Endothelial cell of umbilical vein (primary cell): ENCODE measurements around the gene SYT6. TPM values are rescaled to one million over a fixed set of nuclear protein-coding genes. Genes with fewer than 3 reads are reported as not detected.

Experiments
- BruUV-seq: library from RNA; stranded (reverse); fragments of 400-500 nt; replicated peaks from 2 replicates; lab custom pipeline; 2021; lab: Mats Ljungman, UMichigan
- CTCF ChIA-PET: fragments of 300-600, 350-600 bp; sonication (Branson Sonifier 250); formaldehyde crosslinking; loops from one replicate; lab custom pipeline; 2021; ENCODE audit warnings: antibody characterized with exemption, inconsistent platforms; lab: Charles Lee
- POLR2A ChIA-PET: fragments of 300-600, 350-600 bp; sonication (Branson Sonifier 250); formaldehyde crosslinking; loops from one replicate; lab custom pipeline; 2021; ENCODE audit warnings: antibody characterized with exemption, inconsistent platforms; lab: Charles Lee
- DNase-seq: peaks from one replicate; pipeline ENCODE4 v3.0.0-alpha.2; 2011; ENCODE audit warnings: low read depth, low spot score
- FAIRE-seq: peaks from 2 replicates; lab custom pipeline; 2011; peaks lifted over from hg19 to GRCh38; lab: Jason Lieb, UNC
- H2AFZ ChIP-seq: 2 replicates; pipeline ENCODE4 v1.6.0; 2012; ENCODE audit warnings: low read depth, low read length, control low read depth, inconsistent platforms
- H3K27ac ChIP-seq: 2 replicates; pipeline ENCODE4 v1.5.1; 2011; ENCODE audit warnings: low read depth, mild to moderate bottlenecking, control low read depth, low read length, moderate library complexity; ENCODE audit not compliant: insufficient read depth
- H3K27me3 ChIP-seq, 2 experiments: 2 replicates each; pipeline versions ENCODE4 v1.6.0 to v1.6.1; 2011; ENCODE audit warnings: low read length in 2 of 2, mixed read lengths in 1 of 2; ENCODE audit not compliant: control insufficient read depth in 2 of 2, insufficient read depth in 2 of 2
- H3K36me3 ChIP-seq, 2 experiments: 2 replicates in 1 of 2; 3 replicates in 1 of 2; pipeline ENCODE4 v1.5.1; 2011; ENCODE audit warnings: low read length in 2 of 2, mild to moderate bottlenecking in 1 of 2, moderate library complexity in 1 of 2; ENCODE audit not compliant: control insufficient read depth in 2 of 2, insufficient read depth in 2 of 2; ENCODE audit errors: extremely low read depth in 1 of 2
- H3K4me1 ChIP-seq: 3 replicates; pipeline ENCODE4 v1.5.1; 2011; ENCODE audit warnings: mild to moderate bottlenecking, low read length; ENCODE audit not compliant: control insufficient read depth, insufficient read depth; ENCODE audit errors: extremely low read depth
- H3K4me2 ChIP-seq: 2 replicates; pipeline ENCODE4 v1.6.1; 2011; ENCODE audit warnings: low read length, control low read depth, mixed read lengths; ENCODE audit not compliant: insufficient read depth
- H3K4me3 ChIP-seq, 3 experiments: fragments of 200-600 bp in 1 of 3; sonication (generic), shearing (Covaris generic) in 1 of 3; replicated peaks in 1 of 3; 2 replicates each; pipeline ENCODE4 v1.5.1; 2011 to 2016; ENCODE audit warnings: control low read depth in 3 of 3, low read length in 3 of 3, mild to moderate bottlenecking in 2 of 3, inconsistent platforms in 1 of 3, low read depth in 1 of 3, moderate library complexity in 1 of 3; ENCODE audit not compliant: insufficient read depth in 1 of 3
- H3K79me2 ChIP-seq: 2 replicates; pipeline ENCODE4 v1.6.0; 2012; ENCODE audit warnings: low read length, inconsistent platforms; ENCODE audit not compliant: control insufficient read depth, insufficient read depth
- H3K9ac ChIP-seq: replicated peaks from 2 replicates; pipeline ENCODE3; 2011; ENCODE audit warnings: low read length, control low read depth; ENCODE audit not compliant: insufficient read depth; ENCODE audit errors: extremely low read depth
- H3K9me1 ChIP-seq: replicated peaks from 3 replicates; pipeline ENCODE4 v1.6.0; 2011; ENCODE audit warnings: mild to moderate bottlenecking, low read length; ENCODE audit not compliant: control insufficient read depth, insufficient read depth; ENCODE audit errors: extremely low read depth
- H3K9me3 ChIP-seq: replicated peaks from 2 replicates; pipeline ENCODE4 v1.5.1; 2012; ENCODE audit warnings: low read length, inconsistent platforms; ENCODE audit not compliant: control insufficient read depth, insufficient read depth
- H4K20me1 ChIP-seq: replicated peaks from 2 replicates; pipeline ENCODE3; 2011; ENCODE audit warnings: mild to moderate bottlenecking, low read length; ENCODE audit not compliant: control insufficient read depth, insufficient read depth; ENCODE audit errors: extremely low read depth
- EZH2 ChIP-seq: IDR thresholded peaks from 2 replicates; pipeline ENCODE4 v1.6.1; 2012; ENCODE audit warnings: borderline replicate concordance, low read depth, mild to moderate bottlenecking, moderate library complexity, low read length, inconsistent platforms; ENCODE audit not compliant: severe bottlenecking
- FOS ChIP-seq: IDR thresholded peaks from 2 replicates; pipeline ENCODE4 v1.6.1; 2011; ENCODE audit warnings: mild to moderate bottlenecking, low read length, moderate library complexity, borderline replicate concordance; ENCODE audit not compliant: insufficient read depth
- GATA2 ChIP-seq: IDR thresholded peaks from 2 replicates; pipeline ENCODE4 v1.7.0; 2011; ENCODE audit warnings: low read depth, mild to moderate bottlenecking, moderate library complexity, mixed read lengths, low read length; ENCODE audit not compliant: insufficient read length, insufficient read depth
- JUN ChIP-seq: IDR thresholded peaks from 2 replicates; pipeline ENCODE4 v1.6.1; 2011; ENCODE audit warnings: borderline replicate concordance, low read depth; ENCODE audit not compliant: insufficient read length, insufficient read depth
- MYC ChIP-seq: IDR thresholded peaks from one replicate; pipeline ENCODE4 v1.6.1; 2011; ENCODE audit warnings: mild to moderate bottlenecking, low read depth, low read length
- POLR2A ChIP-seq: IDR thresholded peaks from 2 replicates; pipeline ENCODE4 v1.6.1; 2012; ENCODE audit warnings: low read depth, mild to moderate bottlenecking, control low read depth, low read length
- POLR2AphosphoS5 ChIP-seq: IDR thresholded peaks from 2 replicates; pipeline ENCODE4 v1.6.1; 2012; ENCODE audit warnings: low read depth, mild to moderate bottlenecking, control low read depth, low read length, moderate library complexity; ENCODE audit not compliant: insufficient read depth
- dilution Hi-C: fragments of 300-500 bp; cut with MboI; formaldehyde crosslinking; loops from one replicate; pipeline ENCODE4 v1.15.0; 2019; ENCODE audit warnings: low sequenced_read_pairs; ENCODE audit not compliant: extremely low pct_ligation_motif_present
- intact Hi-C: fragments of 100-400 bp; cut with micrococcal nuclease; formaldehyde crosslinking; loops from one replicate; pipeline ENCODE4 v1.10.0; 2022
- polyA plus RNA-seq, 4 experiments: library from polyadenylated mRNA; depleted of rRNA in 3 of 4; stranded (reverse) in 3 of 4; unstranded in 1 of 4; fragments of >200 nt; gene quantifications; 2 replicates each; pipeline versions ENCODE4 v1.2.1 to v1.2.3, GENCODE V29; 2011 to 2012; ENCODE audit warnings: missing spikeins in 1 of 4
- total RNA-seq: library from RNA; stranded (reverse); gene quantifications from 2 replicates; pipeline ENCODE4 v1.2.3, GENCODE V29; 2021
- TF ChIP-seq, protein P1 (sequence below), 2 donors: IDR thresholded peaks; 1 replicate in 1 of 2; 2 replicates in 1 of 2; pipeline ENCODE4 v1.5.1; 2011; ENCODE audit warnings: low read length in 2 of 2, mild to moderate bottlenecking in 2 of 2, moderate library complexity in 2 of 2, control low read depth in 1 of 2, inconsistent platforms in 1 of 2, low read depth in 1 of 2; ENCODE audit not compliant: insufficient read depth in 1 of 2; ENCODE audit errors: extremely low read depth in 1 of 2
- TF ChIP-seq, protein P2 (sequence below): IDR thresholded peaks from 2 replicates; pipeline ENCODE4 v1.6.1; 2011; ENCODE audit not compliant: insufficient read depth, insufficient read length

SYT6 gene
- total and polyA plus RNA-seq, 2 donors (not counting 3 experiments of a cell fraction or from before 2014, with no cell fraction given), result 0.04 TPM; not detected in 1

DNA sequence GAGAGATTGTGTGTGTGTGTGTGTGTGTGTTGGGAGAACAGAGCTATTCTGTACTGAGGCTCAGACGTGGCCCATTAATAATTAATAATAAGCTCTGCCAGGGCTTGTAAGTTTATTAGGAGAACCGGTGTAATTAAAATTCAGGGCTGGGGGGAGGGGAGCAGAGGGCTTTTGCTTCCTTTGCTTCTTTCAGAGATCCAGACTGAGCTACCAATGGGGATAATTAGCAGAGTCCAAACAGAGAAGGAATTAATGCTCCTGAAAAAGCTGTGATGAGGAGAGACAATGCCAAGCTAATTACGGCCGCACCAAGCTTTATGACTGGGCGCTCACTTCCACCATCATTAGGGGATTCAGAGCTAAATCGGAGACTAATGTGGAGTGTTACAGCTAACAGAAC is 4.5 kb downstream of the SYT6 start:
- Histone ChIP-seq H2AFZ (no peak overlapping the region), H3K27ac (no peak overlapping the region), H3K36me3 (no peaks in the 10 kb centered on the region), H4K20me1 (no peaks in the 10 kb centered on the region), H3K9me1 (no peaks in the 10 kb centered on the region), H3K4me2 (no peak overlapping the region), H3K9me3 (no peaks in the 10 kb centered on the region), H3K4me1 (no peaks in the 10 kb centered on the region), H3K4me3 (no peak overlapping the region), H3K79me2 (no peaks in the 10 kb centered on the region), H3K9ac (no peak overlapping the region), H3K27me3 (peaks cover 37 to 57% of the 10 kb centered on the region in 2 experiments)
- dilution Hi-C loops (no loop called here), intact Hi-C loops (loop anchor here (5.0 kb wide), 1 partner anchor 1368 kb away; no protein-coding TSS in a partner anchor)
- FAIRE-seq, result no peak
- BruUV-seq, result no TSS peak
- DNase-seq, result no peak
- TF ChIP-seq EZH2, result no peak
- CTCF ChIA-PET, result interaction anchor here (0.6 kb wide), 1 partner anchor 1428 kb away, joined by 4 read pairs; no protein-coding TSS in a partner anchor
- POLR2A ChIA-PET, result no interaction called here

DNA sequence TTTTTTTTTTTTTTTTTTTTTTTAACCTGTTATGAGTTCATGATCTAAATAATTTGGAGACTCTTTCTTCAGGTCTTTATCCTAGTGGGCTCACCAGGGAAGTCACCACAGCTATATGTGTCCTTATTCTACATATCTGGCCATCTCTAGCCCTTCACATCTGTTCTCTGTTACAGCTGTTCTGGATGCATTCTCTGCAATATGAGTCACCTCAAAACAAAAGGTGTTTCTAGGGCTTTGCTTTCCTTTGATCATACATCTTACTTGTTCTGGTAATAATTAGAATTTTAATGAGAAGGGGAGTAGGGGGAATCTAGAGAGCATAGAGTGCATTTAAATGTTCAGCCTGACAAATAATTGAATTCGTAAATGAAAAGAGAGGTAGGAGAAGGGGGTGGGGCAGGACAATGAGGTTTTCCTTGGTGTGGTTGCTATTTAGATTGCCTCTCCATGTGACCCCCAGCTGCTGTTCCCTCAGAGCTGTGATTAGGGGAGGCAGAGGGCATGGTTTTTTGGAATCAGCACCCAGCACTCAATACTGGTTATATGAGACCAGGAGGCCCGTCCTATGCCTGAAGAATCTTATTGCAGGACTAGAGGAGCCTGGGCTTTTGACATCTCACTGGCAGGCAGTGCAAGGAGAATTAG is 8.0 kb downstream of the SYT6 start:
- Histone ChIP-seq H3K9me1 (no peaks in the 10 kb centered on the region), H3K9ac (no peak overlapping the region), H2AFZ (no peak overlapping the region), H3K4me3 (no peak overlapping the region), H3K27me3 (peaks cover 13 to 25% of the 10 kb centered on the region in 2 experiments), H3K79me2 (no peaks in the 10 kb centered on the region), H3K4me1 (no peaks in the 10 kb centered on the region), H3K9me3 (no peaks in the 10 kb centered on the region), H4K20me1 (no peaks in the 10 kb centered on the region), H3K27ac (no peak overlapping the region), H3K36me3 (no peaks in the 10 kb centered on the region), H3K4me2 (no peak overlapping the region)
- dilution Hi-C loops, result no loop called here
- no peak for TF ChIP-seq POLR2A
- no peak for TF ChIP-seq GATA2
- TF ChIP-seq MYC, result no peak
- TF ChIP-seq, protein P1, sequence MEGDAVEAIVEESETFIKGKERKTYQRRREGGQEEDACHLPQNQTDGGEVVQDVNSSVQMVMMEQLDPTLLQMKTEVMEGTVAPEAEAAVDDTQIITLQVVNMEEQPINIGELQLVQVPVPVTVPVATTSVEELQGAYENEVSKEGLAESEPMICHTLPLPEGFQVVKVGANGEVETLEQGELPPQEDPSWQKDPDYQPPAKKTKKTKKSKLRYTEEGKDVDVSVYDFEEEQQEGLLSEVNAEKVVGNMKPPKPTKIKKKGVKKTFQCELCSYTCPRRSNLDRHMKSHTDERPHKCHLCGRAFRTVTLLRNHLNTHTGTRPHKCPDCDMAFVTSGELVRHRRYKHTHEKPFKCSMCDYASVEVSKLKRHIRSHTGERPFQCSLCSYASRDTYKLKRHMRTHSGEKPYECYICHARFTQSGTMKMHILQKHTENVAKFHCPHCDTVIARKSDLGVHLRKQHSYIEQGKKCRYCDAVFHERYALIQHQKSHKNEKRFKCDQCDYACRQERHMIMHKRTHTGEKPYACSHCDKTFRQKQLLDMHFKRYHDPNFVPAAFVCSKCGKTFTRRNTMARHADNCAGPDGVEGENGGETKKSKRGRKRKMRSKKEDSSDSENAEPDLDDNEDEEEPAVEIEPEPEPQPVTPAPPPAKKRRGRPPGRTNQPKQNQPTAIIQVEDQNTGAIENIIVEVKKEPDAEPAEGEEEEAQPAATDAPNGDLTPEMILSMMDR (IDR thresholded peaks at IDR 0.05; ENCODE audit: extremely low read depth in 1 of 2, insufficient read depth in 1 of 2, low read depth in 1 of 2, low read length in 2 of 2), result no peak
- TF ChIP-seq POLR2AphosphoS5, result no peak
- TF ChIP-seq, protein P2, sequence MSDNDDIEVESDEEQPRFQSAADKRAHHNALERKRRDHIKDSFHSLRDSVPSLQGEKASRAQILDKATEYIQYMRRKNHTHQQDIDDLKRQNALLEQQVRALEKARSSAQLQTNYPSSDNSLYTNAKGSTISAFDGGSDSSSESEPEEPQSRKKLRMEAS, result no peak
- no peak for TF ChIP-seq FOS
- no peak for TF ChIP-seq JUN
- TF ChIP-seq EZH2, result no peak
- POLR2A ChIA-PET, result no interaction called here
- FAIRE-seq (no peak), DNase-seq (no peak)
- intact Hi-C loops, result loop anchor here (5.0 kb wide), 1 partner anchor 1372 kb away; no protein-coding TSS in a partner anchor
- CTCF ChIA-PET, result interaction anchor here (1.0 to 1.2 kb wide), 2 partner anchors 128 to 137 kb away, joined by 3 read pairs; no protein-coding TSS in a partner anchor
- BruUV-seq, result no TSS peak
